ENCODE data around the gene INPP5K.
A peak's percentile ranks its signal among the peaks of the same experiment; 100 is the strongest.

The INPP5K gene

DNA sequence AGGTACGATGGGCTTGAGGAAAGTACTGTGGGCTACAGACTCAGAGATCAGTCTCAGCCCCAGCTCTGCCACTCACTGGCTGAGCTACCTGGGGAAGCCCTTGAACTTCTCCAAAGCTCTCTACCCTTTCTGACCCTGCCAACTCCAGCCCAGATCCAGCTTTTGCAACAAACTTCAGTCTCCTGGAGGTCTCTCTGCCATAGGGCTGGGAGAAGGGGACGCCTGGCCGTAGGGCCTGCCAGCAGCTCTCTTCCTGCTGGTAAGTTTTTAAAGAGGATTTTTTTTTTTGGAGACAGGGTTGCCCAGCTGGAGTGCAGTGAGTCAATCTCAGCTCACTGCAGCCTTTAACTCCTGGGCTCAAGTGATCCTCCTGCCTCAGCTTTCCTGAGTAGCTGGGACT is 11.5 kb downstream of the INPP5K start:
- no peak for DNase-seq

DNA sequence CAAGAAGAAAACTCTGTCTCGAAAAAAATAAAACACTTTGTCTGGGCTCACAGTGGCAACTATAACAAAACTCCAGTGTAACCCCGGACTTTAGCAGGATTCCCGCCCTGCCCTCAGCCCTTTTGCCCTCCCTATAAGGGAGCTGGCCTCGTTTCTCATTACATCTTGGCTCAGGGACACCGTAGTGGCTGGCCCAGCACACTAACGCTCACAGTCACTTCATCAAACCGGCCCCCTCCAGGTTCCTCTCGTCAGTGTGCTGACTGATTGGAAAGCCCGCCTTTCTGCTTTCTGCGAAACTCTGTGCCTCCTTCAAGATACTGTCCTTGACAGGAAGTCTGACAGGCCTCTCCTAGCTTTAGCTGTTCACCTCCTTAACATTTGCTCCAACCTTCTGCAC is 12.7 kb downstream of the INPP5K start:
- DNase-seq: no peak

DNA sequence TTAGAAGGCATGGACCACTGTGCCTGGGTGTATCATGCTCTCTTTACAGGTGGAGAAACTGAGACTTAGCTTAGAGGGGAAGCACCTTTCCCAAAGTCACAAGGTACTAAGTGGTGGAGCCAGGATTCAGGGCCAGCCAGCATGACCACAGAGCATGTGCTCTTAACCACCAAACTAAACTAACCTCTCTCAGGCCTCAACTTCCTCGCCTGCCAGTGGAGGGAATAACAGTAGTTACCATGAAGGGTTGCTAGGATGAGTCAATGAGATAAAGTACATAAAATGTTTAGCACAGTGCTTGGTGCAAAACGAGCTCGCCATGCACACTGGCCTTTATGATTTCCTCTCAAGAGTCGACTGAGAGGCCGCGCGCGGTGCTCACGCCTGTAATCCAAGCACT is 17.5 kb downstream of the INPP5K start:
- no peak for DNase-seq

DNA sequence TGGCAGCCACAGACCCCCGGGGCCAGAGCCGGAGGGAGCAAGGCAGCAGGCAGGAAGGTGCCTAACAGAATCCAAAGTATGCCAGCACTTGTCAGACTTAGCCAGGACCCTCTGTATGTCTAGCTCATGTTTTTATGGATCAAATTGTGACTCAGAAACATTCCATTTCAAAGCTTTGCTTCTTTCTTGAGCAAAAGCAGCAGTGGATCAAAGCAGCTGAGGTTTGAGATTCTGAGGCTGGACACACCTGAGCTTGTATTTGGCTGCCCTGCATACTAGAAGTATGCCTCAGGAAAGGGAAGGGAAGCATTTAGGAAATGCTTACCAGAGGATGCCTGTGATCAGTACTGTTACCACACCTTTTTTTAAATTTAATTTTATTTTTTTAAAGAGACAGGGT is 18.2 kb downstream of the INPP5K start:
- no peak for DNase-seq

DNA sequence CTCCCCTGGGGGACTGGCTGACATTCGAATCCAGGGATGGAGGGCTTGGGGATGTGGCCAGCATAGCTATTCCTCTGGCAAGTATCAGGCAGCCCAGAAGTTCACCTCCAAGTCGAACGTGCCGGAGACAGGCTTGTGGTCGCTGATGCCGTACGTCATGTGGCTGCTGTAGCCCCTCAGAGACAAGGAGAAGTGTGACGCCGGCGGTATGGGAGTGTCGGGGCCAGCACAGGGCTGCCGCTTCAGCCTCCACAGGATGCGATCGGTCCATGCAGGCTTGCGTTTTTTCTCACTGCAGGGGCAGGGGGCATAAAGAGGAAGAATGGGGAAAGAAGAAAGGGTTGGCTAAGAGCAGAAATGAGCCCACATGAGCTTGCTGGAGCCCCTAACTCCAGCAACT is 18.6 kb downstream of the INPP5K start:
- no peak for DNase-seq

DNA sequence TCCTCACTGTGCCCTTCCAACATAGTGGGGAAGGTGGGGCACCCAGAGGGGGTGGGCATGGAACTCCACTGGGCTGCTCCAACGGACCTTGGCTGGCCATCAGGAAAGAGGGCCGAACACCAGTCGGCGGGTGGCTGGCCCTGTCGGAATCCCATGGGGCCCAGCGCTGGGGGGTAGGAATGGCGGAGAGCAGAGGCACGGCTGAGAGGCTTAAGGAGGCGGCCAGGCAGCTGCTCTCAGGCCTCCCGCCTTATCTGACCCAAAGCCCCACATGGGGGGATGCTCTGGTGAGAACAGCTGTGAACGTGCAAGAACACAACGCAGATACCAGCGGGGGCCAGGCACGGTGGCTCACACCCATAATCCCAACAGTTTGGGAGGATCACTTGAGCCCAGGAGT is 19.5 kb downstream of the INPP5K start:
- DNase-seq: no peak

DNA sequence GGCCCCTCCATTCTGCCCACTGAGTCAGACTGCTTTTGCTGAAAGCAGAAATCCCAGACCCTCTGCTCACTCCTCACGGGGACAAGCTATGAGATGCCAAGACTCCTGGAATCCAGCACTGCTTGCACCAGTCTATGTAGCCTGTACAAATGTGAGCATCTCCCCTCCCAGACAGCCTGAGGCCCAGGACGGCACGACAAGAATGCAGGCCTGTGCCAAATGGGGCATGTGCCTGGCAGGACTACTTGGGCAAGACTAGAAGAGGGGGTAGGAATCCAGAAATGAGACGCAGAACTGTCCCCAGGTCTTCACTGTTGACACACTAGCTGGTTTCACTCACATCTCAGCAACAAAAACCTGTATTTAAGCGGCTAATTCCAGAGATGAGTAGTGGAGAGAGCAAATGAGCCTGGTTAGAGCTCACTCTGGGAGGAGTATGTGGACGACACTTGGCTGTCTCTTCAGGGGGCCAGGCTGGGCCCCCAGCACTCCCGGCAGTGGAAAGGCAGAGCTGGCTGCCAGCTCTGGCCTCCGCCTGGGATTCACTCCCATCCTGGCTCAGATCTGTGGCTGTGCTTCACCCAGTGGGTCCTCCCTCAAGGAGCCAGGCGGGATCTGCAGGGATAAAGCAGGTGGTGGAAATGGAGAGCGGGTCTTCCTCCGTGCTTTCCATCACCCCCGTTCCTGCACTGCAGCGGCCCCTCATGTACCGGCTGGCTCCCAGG is 21.0 kb downstream of the INPP5K start:
- DNase-seq: no peak

DNA sequence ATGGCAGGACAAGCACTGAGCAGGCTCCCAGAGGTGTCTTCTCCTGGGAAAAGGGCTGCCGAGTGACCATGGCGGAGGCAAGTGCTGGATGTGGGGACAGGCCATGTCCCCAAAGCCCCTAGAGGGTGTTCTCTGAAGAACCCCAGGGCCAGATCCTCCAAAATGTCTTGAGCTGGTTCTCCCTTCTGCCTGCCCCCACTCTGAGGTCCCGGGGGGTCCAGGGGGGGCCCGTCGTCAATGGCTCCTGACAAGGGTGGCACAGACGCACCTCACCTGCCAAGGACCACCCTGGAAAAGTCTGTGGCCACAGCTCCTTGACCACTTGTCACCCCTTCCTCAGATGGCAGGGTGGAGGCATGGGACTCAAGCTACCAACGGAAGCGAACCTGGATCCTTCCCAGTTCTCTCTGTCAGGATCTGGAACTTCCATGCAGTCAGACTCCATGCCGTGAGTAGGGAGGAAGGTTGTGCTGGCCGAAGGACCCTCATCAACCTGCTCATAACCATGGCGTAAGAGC is 21.6 kb downstream of the INPP5K start:
- DNase-seq: no peak

DNA sequence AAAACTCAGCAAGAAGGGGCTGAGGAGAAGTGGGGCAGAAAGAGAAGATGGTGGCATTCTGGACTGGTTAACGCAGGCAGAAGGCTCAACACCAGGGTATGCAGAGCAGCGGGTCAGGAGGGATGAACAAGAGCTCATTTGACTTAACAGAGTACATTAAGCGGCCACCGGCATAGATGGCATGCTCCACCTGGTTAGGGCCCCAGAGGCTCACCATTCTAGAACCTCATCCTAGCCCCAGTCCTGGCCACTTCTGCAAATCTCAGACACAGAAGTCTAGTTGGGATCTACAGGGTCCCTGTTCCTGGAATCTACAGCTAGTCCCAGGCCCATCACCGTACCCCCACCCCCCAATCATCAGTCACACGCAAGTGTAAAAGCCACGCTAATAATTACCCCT is 22.2 kb downstream of the INPP5K start:
- no peak for DNase-seq

DNA sequence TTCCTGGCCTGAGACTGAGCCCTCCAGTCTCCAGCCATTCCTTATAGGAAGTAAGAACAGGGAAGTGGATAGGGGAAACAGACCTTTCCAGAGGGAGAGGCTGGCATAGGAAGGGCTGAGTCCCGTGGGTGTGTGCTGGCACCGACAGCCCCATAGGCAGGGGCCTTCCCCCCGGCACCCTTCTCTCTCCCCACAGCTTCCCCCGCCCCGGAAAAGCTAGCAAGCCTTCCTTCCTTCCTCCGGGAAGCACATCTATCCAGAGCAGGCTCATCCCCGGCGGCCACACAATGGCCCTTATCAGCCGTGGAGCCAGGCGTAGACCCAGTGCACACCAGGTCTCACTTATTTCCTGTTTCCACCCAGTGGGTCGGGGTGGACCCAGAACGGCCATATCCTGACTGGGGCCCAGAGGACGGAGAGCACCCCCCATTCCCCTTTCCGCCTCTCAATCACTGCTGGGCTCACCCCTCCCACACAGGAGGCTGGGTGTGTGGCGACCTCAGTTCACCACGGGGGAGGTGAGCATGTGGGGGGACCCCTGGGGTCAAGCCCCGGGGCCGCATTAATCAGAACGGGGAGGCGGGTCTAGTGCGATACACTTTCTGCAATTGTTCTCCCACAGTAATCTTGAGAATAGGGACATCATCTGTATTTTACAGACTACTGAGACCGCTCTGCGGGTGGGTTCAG is 23.0 kb downstream of the INPP5K start:
- no peak for DNase-seq

DNA sequence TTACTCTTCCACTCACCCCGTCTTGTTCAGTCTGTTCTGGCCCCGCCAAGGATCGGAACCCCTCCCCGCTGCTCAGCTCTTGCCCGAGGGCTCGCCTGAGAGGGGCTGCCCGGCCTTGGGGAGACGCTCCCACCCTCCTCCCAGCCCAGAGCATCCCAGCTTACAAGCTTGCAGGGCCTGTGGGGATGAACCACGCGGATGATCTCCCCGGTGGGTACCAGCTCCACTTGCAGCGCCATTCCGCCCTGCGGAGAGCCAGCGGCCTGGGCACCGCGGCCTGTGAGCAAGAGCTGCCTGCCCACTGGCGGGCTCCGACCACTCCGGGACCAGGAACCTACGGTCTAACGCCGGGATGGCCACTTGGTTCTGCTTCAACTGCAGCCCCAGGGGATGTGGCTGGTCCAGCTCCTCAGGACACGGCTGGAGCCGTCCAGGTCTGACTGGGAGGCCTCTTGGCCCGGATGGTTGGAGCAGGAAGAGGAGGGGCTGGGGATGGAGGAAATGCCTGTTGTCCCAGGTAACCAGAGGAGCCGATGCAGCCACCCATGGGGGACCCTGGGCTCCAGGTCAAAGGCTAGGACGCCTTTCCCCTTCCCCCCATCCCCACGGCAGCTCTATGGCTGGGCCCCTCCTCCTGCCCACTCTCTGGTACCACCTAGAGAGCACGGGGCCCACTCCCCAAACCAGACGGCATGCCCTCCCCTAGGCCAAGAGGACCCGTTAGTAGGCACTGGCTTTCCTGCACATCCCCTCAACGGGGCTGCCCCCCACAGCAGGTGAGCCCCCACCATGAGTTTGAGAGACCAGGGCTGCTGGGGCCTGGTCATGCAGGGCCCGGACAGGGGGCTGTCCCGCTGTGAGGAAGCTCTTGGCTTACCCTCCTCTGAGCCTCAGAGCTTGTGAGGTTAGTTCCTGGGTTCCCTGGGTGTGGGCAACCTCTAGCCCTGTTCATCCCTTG is 23.9 kb downstream of the INPP5K start, which contains the start of gene MYO1C:
Gene MYO1C, minus strand, starts transcription at position 438 of the 958 bp plus-strand sequence. Its CDS starts 199 bp downstream, at position 239.
- DNase-seq: no peak

DNA sequence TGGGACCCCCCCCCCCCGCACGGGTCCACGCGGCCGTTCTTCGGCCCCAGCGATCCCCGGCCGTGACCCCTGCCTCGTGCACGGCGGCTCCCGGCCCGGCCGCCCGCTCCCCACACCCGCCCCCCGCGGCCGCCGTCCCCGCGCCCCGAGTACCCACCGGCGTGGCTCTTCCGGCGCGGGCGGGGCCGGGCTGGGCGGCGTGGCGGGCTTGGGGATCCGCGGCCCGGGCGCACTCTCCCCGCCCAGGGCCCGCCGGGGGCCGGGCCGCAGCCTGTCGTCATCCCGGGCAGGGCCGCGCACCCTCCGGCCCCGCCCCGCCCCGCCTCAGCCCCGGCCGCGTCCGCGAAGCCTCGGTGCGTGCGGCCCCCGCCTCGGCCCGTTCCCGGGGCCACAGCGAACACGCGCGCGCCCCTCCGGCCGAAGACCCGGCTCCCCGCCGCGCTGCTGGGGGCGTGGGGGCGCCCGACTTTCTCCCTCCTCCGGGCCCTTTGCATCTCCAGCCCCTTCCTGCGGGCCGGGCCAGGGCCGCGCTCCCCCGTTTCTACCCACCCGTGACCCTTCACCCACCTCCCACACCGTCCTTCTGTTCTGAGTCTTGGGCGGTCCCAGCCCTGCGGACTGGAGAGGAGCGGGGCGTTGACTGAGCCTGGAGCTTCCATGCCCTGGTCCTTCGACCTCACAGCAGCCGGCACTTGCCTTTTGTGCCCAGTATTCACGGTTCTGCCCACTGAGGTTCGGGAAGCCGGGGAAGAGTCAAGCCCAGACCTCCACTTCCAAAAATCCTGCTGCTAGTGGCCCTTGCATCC is 24.8 kb downstream of the INPP5K start:
- DNase-seq: peak; percentile 50

DNA sequence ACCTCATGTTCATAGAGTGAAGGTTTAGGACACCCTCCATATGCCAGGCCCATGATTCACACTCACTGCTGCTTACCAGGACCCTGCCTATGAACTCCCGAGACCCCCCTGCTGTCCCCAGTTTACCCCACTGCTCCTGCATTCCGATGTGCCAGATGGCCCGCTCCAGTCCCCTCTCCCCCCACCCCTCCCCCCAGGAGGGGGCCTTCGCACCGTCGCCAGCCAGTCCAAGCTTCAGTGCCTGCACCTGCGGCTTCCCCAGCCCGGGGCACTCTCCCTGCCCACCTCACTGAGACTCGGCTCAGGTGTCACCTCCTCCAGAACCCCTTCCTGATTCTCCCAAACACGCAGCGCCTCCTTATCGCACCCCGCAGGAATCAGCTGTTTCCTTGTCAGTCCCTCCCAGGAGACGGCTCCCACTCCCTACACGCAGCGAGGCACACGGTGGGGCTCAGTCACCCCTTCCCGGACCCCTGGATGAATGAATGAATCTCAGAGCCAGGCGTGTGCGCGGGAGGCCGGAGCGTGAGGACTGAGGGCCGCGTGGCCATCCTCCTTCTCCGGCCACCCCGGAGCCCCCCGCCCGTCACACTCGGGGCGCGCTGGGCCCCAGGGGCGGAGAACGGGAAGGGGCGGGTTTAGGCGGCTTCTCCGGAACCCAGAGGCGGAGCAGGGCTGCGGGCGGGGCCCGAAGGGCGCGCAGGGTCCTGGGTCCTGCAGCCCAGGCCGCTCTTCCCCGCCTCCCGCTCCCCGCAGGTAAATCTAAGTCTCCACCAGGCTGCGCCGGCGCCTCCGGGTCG is 25.6 kb downstream of the INPP5K start:
- peak; percentile 68 for DNase-seq

DNA sequence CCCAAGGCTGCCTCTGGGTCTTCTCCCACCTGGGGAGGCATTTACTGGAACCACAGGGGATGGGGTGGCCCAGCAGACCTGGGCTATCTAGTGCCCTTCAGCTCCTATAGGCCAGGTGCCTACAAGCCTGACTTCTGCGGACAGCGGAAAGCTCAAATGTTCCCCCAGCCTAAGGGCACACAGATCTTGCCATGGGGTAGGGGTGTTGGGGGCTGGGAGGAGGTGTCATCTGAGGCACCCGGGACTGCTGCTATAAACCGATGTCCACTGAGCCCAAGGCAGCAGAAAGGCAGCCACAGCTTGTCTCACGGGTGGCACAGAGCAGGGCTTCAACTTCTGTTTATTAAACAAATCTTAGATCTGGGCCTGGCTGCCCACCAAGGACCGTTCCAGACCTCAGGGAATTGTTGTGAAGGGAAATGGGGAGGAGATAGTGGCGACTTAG is 27.6 kb downstream of the INPP5K start:
- DNase-seq: no peak

DNA sequence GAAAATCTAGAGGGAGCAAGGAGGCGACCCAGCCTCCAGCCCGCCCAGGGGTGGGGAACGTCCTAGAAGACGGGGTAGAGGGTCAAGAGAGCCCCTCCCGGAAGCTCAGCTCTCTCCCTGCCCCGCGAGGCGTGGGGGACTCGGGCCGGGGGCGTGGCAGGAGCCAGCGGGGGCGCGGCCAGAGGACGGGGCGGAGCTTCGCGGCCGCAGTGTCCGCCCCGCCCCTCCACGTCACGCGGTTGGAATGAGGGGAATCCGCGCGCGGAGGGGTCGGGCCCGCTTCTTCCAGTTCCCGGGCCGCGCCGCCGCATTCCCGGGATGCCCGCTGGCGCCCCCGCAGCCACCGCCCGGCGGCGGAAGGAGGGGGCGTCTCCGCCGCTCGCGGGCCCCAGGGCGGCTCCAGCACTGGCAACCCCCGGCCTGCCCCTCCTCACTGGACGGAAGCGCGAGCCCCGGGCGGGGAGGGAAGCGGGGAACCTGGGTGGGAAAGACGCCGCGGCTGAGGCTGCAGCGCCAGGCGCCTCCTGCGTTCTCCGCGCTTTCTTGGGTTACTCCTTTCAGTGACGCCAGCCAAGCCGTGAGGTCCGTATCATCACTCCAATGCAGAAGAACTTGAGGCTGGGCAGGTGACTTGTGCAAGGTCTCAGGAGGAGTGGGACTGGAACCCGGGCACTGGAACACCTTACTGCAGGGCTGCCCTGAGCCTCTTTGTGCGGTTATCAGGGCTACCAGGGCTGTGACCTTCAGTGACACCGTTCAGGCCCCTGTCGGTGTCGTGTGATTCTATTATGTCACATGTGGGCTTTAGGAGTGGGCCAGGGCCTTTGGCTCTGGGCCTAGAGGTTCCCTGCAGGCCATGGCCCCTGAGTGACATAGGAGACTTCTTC is 28.2 kb downstream of the INPP5K start:
- DNase-seq: peak; percentile 76

DNA sequence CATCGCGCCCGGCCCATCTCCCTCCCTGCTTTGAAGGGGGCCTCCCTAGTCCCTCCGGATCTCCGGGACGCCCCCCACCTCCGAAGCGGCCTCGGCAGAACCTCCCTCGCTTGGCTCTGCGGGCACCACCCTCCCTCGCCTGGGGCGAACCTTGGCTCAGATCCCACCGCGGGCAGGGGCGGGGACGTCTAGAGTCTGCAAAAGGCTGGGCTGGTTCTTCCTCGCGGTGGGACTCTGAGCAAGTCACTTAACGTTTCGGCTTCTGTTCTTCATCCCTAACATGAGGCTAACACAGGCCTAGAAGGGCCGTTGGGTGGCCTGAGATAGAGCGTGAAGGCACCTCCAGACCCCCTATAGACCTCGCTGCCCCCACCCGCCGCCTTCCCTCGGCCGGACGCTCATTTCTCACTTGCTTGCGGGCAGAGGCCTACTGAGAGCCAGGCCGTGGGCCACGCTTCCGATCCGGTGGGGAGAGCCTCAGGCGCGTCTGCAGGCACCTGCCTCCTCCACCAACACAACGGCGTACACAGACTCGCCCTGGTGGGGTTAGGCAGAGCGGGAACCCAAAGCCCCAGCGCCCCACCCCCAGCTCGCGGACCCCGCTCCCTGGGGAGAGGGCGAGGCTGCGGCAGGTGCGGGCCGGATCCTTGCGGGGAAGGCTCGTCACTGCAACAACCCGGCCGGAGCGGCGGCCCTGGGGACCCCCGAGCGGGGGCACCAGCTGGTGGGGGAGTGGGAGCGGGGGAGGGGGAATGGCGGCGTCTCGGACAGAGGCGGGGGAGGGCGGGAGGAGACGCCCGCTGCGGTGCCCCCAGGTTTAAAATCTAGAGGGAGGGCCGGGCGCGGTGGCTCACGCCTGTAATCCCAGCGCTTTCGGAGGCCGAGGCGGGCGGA is 29.4 kb downstream of the INPP5K start:
- DNase-seq: peak; percentile 78

DNA sequence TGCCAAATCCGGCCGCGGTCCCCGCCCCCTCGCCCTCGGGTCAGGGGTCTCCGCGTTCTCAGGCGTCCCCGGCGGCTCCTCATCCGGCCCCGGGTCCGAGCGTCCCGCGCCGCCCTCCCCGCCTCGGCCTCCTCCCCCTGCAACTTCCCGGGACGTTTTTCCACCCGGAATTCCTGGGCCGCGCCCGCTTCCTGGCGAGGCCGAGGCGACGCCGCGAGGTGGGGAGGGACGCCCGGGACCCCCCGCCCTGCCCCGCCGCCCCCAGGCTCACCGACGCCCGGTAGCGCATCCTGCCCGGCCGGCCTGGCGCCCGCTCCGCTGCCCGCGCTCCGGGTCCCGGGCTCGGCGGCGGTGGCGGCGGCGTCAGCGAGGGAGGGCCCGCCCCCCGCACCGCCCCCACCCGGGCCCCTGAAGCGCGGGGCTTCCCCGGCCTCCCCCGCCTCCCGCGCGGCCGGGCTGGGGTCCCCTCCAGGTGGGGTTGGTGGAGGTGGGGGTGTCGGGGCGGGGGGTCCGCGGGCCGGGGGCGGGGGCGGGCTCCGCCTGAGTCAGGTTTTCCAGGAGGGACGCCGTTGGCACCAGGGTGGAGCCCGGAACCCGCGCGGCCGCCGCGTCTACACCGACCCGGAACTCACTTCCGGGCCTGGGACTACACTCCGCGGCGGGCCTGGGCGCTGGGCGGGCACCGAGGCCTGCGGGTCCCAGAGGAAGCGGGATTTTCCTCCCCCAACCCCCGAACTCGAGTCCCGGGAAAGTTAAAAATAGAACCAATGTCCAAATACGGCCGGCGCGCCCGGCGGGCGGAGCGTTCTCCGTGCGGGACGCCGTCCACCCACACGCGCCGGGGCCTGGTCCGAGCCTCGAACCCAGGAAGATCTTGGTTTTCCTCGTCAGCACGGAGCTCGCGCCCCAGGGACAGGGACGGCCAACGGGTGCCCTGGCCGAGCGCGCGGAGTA is 30.7 kb downstream of the INPP5K start:
- DNase-seq: peak; percentile 64

Measured in CD4-positive, alpha-beta T cell treated with Interleukin-10 for 1 hour (primary cell).